ENCODE data around the gene MUCL3.
A peak's percentile ranks its signal among the peaks of the same experiment; 100 is the strongest.
"Not testable (repeated sequence)": the region's sequence is repeated elsewhere in the genome, so short reads cannot be mapped to it uniquely, and the experiment has no call there.

Gene MUCL3

DNA sequence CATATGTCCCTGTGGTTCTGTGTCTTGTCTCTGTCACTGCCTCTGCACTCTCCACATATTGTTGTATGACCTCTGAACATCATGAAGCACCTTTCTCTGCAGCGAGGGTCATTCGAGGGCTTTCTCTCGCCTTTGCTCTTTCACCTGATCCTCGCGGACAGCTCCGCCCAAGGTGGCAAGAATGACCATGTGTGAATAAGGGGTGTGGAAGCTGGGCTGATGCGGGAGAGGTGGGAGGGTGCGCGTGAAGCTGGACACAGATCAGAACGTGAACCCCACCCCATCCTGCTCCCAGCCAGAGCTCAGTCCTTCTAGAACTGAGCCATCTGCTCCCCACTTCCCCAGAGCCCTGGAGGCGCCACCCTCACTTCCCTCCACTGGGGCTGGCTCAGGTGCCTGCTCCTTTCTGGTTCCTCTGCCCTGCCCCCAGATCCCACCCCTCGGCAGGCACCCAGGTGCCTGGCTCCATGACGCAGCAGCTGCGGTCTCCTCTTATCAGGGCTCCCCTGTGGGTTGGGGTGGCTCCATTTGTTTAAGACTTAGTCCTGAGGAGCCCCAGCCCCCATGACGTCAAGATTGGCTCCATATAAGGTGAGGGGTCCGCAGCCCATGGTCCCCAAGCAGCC is at the start of gene MUCL3:
TSS of gene MUCL3 (plus strand) at position 613 of the 626 bp plus-strand sequence. CDS start 27 bp downstream, outside the sequence.
- no peak for DNase-seq (ENCODE audit: low read depth in 2 of 2)

GRCh38 chr6:30891450-30891723 is 49.4 kb upstream of the MUCL3 start:
- DNase-seq (ENCODE audit: low read depth in 2 of 2), result no peak

DNA sequence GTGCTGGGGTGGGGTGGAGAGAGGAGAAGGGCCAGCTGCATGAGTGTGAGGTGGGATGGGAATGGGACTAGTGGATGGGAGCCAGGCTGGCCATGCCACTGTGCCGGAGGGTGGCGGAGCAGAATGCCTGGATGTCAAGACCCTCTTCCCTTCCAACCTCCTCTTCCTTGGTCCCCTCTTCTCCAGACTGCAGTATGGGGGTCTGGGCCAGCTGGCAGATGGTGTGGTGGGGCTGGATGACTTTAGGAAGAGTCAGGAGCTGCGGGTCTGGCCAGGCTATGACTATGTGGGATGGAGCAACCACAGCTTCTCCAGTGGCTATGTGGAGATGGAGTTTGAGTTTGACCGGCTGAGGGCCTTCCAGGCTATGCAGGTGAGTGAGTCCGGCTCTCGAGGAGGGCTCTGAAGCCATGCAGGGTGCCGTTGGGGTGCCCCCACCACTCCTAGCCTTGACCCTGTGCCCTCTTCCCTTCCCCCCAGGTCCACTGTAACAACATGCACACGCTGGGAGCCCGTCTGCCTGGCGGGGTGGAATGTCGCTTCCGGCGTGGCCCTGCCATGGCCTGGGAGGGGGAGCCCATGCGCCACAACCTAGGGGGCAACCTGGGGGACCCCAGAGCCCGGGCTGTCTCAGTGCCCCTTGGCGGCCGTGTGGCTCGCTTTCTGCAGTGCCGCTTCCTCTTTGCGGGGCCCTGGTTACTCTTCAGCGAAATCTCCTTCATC is 48.8 kb upstream of the MUCL3 start:
- no peak for DNase-seq (ENCODE audit: low read depth in 2 of 2)

GRCh38 chr6:30893001-30893591 is 47.7 kb upstream of the MUCL3 start:
- no peak for DNase-seq (ENCODE audit: low read depth in 2 of 2)

DNA sequence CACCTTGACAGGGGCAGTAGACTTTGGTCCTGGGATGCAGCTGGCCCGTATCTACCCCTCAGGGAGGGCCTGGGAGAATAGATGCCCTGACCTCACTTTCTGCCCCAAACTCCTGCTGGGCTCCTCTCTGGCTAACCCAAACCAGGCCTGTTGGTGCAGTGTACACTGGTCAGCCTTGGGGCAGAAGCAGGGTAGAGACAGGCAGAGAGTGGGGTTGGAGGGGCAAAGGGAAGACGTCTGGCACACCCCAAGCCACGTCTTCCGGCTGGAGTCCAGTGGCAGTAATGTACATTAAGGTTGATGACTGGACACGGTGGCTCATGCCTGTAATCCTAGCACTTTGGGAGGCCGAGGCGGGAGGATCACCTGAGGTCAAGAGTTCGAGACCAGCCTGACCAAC is 47.1 kb upstream of the MUCL3 start:
- no peak for DNase-seq (ENCODE audit: low read depth in 2 of 2)

DNA sequence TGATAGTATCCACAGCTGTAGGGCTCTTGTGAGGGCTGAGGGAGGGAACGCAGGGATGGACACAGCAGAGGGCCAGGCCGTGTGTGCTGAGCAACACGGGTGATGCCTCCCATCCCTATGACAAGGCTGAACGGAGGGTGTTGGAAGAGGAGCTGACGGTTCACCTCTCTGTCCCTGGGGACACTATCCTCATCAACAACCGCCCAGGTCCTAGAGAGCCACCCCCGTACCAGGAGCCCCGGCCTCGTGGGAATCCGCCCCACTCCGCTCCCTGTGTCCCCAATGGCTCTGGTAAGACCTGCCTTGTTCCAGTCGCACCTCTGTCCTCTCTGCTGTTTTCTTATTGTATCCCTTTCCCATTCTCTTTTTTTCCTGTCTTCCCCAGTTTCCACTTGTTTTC is 46.4 kb upstream of the MUCL3 start:
- no peak for DNase-seq (ENCODE audit: low read depth in 2 of 2)

DNA sequence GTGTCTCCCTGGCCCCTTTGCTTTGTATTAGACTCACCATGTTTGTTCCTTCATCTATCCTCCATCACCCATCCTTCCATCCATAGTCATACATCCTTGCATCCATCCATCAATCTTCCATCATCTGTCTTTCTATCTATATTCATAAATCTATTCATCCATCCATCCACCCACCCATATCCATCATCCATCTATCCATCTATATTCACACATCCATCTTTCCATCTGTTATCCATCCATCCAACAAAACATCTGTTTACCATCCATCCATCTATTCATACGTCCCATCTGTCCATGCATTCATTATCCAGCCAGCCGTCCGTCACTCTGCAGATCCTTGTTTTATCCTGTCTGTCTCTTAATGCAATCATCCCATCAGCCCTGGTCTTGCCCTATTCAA is 45.8 kb upstream of the MUCL3 start:
- DNase-seq (ENCODE audit: low read depth in 2 of 2), result no peak

- no peak for DNase-seq (ENCODE audit: low read depth in 2 of 2)
Measured at GRCh38 chr6:30895343-30895742, 45.4 kb upstream of the MUCL3 start.

DNA sequence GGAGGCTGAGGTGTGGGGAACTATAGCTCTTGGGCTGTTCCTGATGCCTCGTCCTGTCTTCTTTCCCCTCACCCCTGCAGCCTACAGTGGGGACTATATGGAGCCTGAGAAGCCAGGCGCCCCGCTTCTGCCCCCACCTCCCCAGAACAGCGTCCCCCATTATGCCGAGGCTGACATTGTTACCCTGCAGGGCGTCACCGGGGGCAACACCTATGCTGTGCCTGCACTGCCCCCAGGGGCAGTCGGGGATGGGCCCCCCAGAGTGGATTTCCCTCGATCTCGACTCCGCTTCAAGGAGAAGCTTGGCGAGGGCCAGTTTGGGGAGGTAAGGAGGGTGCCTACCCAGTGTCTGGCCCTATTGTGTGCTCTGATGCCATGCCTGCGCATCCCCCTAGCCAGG is 44.2 kb upstream of the MUCL3 start:
- DNase-seq (ENCODE audit: low read depth in 2 of 2), result no peak

DNA sequence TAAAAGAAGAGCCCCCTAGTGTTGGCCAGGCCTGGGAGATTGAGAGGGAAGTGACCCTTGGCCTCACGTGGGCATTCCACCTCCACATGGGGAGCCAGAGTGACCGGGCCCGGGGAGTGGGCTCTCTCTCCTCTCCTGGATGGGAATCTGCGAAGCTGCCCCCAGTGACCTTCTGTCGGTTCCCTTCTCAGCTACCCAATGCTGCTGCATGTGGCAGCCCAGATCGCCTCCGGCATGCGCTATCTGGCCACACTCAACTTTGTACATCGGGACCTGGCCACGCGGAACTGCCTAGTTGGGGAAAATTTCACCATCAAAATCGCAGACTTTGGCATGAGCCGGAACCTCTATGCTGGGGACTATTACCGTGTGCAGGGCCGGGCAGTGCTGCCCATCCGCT is 42.9 kb upstream of the MUCL3 start:
- DNase-seq (ENCODE audit: low read depth in 2 of 2), result no peak

GRCh38 chr6:30898750-30899360 is 41.9 kb upstream of the MUCL3 start:
- DNase-seq (ENCODE audit: low read depth in 2 of 2), result no peak

- no peak for DNase-seq (ENCODE audit: low read depth in 2 of 2)
Measured at GRCh38 chr6:30900863-30901417, 39.8 kb upstream of the MUCL3 start.

DNA sequence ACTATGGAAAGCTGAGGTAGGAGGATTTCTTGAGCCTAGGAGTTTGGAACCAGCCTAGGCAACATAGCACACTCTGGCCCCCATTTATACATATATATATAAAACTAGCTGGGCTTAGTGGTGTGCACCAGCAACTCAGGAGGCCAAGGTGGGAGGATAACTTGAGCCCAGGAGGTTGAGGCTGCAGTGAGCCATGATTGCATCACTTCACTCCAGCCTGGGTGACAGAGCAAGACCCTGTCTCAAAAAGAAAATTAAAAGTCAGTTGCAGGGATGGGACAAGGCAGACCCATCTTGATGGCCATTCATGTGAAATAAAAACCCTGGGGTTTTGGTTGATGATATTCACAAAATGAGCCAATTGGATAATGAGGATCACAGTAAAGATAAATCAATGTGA is 39.3 kb upstream of the MUCL3 start:
- DNase-seq (ENCODE audit: low read depth in 2 of 2), result no peak

- DNase-seq (ENCODE audit: low read depth in 2 of 2), result not testable (repeated sequence)
Measured at GRCh38 chr6:30902196-30902595, 38.6 kb upstream of the MUCL3 start.

DNA sequence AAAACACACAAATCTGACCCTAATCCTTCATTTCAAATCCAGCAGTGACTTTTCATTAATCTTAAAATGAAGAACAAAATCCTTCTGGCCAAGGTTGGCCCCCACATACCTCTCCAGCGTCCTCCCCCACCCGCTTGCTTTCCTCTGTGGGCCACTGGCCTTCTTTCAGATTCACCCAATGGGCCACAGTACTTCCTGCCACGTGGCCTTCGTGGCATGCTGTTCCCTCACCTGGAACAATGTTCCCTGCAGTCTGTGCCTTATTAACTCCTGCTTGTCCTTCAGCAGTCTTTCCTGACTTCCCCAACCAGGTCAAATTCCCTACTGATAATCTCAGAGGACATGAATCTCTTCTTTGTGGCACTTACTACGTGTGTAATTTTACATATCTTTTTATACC is 38.1 kb upstream of the MUCL3 start:
- no peak for DNase-seq (ENCODE audit: low read depth in 2 of 2)

DNA sequence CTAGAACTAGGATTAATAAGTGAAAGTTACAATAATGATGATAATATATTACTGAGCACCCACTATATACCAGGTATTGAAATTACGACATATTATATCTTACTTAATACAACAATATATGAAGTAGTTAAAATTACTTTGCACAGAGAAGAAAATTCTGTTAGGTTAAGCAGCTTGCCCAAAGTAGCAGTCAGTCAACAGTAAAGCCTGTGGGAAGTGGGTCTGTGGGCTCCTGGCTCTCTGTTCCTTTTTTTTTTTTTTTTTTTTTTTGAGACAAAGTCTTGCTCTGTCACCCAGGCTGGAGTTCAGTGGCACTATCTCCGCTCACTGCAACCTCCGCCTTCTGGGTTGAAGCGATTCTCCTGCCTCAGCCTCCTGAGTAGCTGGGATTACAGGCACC is 37.5 kb upstream of the MUCL3 start:
- DNase-seq (ENCODE audit: low read depth in 2 of 2), result no peak

GRCh38 chr6:30907290-30907757 is 33.4 kb upstream of the MUCL3 start:
- not testable (repeated sequence) for DNase-seq (ENCODE audit: low read depth in 2 of 2)

GRCh38 chr6:30907758-30908591 is 32.8 kb upstream of the MUCL3 start, which contains the start of gene GTF2H4:
Gene GTF2H4, plus strand, starts transcription at chr6:30908207.
- peak; percentile 93 to 94 for DNase-seq (ENCODE audit: low read depth in 2 of 2)

- DNase-seq (ENCODE audit: low read depth in 2 of 2), result no peak
Measured at GRCh38 chr6:30908700-30909099, 32.1 kb upstream of the MUCL3 start.

DNA sequence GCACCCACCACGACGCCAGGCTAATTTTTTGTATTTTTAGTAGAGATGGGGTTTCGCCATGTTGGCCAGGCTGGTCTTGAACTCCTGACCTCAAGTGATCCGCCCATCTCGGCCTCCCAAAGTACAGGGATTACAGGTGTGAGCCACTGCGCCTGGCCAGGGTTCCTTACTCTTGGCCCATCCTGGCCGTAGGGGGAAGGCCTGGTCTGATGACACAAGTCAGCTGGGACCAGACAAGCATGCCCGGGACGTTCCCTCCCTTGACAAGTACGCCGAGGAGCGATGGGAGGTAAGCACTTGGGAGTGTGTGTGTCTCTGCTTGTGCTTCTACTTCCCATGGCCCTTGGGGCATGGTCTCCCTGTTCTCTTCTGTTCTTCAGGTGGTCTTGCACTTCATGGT is 30.3 kb upstream of the MUCL3 start:
- not testable (repeated sequence) for DNase-seq (ENCODE audit: low read depth in 2 of 2)

DNA sequence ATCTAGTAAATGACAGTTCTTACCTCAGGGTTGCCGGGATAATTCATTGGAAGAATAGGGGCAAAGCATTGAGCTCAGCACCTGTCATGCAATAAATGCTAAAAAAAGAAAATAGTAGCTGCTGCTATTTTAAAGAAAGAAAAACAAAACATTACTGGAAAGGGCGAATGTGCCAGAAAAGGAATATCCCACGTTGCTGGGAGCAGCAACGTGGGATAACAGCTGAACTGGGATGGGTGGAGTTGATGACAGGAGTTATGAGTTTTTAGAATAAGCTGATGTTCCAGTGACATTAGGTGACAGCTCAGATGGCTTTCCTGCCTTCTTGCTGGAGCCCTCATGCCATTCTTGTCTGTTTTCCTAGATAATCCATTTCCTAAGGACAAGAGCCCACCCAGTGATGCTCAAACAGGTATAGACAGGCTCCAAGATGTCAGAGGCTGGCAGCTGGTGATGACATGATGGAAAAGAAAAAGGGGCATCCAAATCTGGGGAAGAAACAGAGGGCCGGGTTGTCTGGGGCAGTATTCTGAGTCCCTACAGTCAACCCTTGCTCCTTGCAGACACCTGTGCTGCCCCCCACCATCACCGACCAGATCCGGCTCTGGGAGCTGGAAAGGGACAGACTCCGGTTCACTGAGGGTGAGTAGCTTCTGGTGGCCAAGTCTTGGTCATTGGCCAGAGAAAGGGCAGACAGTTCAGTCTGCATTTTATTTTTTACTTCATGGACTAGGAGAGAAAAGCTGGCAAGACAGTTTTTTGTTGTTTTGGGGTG is 27.8 kb upstream of the MUCL3 start:
- DNase-seq (ENCODE audit: low read depth in 2 of 2), result no peak
